NCI-H748 (cell line): ENCODE data around the gene CYP26B1.
A peak's percentile ranks its signal among the peaks of the same experiment; 100 is the strongest.

Experiments
- DNase-seq: peaks from one replicate; lab custom pipeline; 2025; ENCODE audit not compliant: unreplicated experiment; lab: John Stamatoyannopoulos, UW

The CYP26B1 gene

GRCh38 chr2:72142570-72143440, 4.9 kb downstream of the CYP26B1 start:
- DNase-seq = no peak

DNA sequence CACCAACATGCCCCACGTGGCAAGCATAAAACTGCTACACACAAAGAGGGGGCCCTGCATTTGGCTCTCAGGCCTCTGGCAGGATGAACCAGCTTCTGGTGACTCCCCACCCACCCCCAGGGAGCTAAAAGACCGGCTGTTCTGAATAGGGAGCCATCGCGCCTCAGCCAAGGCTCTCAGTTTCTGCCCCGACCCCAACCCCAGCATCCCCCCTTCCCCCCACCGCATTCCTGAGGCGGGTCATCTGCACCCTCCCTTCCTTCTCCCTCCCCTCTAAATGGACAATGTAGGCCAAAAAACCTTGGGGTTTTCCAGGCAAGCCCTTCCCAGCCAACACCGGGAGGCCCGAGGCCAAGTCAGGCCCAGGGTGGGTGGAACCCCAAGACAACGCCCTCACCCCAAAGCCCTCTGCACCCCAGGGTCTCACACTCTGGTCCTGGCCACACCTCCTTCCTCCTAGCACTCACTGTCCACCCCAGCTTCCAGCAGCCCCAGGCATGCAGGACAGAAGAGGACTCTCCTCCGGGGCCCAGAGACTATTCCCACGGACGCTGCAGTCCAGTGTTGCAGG, 5.7 kb downstream of the CYP26B1 start:
- DNase-seq = no peak

- no peak for DNase-seq
Observed at GRCh38 chr2:72141032-72141645, 6.5 kb downstream of the CYP26B1 start.

DNA sequence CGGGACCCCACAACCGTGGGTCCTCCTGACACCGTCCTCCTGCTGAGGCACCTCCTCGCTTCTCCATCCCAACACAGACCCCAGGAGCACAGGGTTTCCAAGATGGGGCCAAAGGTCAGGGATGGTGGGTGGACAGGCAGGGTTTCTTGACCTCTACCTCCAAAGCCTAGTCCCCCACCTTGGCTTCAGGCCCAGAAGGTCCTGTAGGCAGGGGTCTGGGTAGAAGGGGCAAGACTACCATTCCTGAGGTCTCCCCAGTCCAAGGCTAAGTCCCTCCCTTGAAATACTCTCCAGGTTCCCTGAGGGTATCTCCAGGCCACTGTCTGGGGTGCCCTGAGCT, 7.1 kb downstream of the CYP26B1 start:
- DNase-seq = no peak

DNA sequence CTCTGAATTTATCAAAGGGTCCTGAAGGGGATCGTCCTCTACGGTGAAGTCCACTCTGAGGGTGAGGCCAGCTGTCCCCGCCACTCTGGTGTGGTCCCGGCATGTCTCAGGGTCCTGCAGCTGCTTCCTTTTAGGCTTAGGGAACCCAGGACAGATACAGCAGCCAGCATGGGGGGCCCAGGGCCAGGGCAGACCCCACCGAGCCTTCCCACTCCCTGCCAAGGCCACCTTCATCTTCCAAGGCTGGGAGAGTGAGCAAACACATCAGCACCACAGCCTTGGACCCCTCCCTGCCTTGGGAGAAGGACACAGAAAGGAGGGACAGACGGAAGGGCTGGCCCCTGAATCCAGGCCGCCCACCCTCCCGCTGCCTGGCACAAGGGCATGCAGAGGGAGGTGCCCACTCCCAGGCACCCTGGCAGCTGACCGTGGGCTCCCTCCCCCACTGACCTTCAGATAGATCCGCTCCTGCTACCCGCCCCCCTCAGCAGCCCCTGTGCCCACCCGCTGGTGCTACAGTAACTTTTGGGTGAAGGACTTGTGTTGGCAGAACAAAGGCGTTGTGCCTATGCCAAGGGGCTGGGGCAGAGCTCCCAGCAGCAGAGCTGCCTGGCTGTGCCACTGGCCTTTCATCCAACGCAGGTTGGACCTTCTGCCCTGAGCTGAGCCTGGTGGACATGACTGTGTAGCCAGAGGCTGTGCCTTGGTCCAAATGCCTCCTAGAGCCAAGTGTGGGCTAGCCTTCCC, 7.6 kb downstream of the CYP26B1 start:
- no peak for DNase-seq

DNA sequence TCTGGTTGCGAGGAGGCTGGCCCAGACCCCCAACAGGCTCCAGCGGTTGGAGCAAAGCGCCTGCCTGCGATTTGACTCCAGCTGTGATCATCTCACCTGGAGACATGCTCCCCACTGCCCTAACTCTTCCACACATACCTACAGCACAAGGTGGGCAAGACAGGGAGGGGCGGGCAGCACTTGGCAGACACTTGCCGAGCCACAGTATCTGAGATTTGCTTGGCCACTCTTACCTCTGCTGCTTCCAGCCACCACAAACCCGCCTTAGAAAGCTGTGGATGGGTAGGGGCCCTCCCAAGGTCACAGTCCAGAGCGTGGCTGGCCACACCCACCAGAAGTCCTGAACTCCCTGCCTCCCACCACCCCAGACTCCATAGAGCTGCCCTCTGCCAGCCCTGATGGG, 8.2 kb downstream of the CYP26B1 start:
- DNase-seq = no peak

GRCh38 chr2:72138921-72139381, 8.7 kb downstream of the CYP26B1 start:
- DNase-seq = no peak

DNA sequence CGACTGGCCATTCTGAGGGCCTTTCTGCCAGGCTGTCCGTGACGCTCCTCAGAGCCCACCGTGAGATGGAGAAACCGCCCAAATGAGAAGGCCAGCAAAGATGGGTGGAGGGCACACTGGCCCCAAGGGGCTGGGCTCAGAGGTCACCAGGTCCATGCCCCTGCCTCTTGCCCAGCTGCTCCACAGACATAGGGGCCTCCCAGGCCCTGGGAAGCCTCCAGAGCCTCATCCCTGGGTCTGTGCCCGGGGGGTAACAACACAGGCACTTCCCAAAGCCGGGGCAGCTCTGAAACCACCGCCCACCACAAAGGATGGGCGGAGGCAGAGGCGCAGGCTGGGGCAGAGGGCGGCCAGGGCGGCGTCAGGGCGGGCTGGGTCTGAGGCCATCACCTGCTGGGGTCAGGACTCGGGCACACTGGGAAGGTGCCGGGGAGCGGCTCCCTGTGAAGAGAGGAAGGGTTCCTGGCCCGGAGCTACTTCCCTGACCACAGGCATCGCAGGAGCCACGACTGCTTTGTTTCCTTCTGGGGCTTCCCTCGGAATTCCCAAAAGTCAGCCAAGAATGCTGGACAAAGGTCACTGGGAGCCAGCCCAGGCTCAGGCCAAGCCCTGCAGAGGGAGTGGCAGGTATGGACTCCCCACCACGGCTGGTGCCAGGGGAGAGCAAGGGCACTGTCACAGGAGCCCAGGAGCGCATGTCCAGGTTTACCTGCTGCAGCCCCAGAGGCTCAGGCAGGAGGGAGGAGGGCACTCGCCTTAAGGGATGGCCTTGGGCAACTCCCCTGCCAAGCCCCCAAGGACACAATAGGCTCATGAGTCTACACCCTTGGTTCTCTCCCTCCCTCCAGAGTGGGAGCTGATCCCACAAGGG, 9.4 kb downstream of the CYP26B1 start:
- DNase-seq = no peak

DNA sequence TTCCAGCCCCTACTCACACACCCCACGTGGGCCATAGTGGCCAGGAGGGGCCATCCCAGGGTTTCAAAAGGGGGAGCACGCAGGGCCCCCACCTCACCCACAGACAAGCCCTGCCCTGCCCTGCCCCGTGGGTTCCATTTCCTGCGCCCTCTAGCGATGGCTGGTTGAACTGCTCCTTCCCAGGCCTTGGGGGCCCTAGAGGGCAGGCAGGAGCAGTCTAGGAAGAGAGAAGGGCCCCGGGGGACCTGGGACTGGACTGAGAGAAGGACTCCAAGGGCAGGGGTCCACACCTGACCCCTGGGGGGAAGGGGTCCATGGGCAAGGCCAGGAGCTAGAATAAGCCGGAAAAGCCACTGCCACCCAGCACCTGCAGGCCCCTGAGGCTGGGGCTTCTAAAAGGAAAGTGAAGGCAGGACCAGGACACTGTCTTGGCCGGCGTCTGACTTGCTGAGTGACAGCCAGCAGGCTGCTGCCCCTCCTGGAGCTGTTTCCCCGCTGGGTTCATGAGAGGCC, 10.1 kb downstream of the CYP26B1 start:
- peak; percentile 23 for DNase-seq

DNA sequence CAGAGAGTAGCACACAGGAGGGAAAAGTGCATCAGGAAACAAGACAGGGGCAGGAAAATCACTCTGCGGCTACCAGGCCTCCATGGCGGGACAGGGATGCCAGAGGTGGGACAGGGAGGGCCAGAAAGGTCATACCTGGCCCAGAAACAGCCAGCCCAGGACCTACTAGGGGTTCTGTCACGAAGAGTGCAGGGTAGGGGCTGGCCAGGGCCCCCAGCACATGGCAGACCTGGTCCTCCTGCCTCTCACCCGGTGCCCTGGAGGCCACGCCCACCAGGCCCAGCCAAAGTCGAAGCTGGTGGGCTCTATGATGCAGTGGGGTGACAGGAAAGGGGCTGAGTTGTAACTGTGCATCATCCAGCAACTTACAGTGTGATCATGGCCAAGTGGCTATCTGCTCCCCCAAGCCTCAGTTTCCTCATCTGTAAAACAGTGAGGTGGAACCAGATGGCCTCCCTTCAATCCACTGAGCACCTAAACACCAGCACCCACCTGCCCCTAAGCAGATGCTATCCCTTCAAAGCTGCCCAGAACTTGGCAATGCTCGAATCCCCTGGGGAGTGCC, 10.6 kb downstream of the CYP26B1 start:
- no peak for DNase-seq

DNA sequence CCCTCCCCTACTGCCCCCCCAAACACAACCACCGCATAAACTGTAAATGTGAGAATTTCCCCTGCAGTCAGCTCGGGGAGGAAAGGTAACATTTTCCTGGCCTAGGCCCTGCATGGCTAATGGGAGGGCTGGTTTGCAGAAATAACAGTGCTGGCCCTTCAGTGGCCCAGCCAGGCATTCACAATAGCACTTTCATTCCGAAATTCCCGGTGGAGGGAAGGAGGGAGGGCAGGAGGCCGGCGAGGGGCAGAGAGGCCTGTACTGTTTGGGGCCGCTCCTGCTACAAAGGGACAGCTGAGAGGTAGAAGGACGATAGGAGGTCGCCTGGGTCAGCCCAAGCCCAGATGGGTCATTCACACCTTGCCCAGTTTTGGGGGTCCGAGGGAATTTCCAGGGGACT, 11.3 kb downstream of the CYP26B1 start:
- DNase-seq = no peak

DNA sequence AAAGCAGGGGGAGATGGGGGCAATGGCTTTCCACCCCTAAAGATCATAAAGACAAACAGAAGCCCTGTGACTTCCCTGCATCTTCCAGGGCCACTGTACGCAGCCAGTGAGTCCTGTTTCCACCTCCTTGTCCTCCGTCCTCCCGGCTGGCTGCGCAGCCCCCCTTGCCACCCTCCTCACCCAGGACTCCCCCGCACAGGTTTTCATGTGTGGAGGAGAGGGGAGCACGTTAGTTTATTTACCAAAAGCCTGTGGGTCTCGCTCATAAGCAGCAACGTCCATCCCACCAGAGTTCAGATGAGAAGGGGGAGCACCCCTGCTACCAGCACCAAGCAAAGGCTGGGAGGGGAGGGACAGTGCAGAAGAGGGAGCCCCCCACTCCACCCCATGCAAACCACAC, 11.7 kb downstream of the CYP26B1 start:
- no peak for DNase-seq

- DNase-seq = no peak
Observed at GRCh38 chr2:72134997-72135800, 12.5 kb downstream of the CYP26B1 start.

- no peak for DNase-seq
Observed at GRCh38 chr2:72134408-72134996, 13.2 kb downstream of the CYP26B1 start.

- DNase-seq = no peak
Observed at GRCh38 chr2:72133721-72134407, 13.8 kb downstream of the CYP26B1 start.

DNA sequence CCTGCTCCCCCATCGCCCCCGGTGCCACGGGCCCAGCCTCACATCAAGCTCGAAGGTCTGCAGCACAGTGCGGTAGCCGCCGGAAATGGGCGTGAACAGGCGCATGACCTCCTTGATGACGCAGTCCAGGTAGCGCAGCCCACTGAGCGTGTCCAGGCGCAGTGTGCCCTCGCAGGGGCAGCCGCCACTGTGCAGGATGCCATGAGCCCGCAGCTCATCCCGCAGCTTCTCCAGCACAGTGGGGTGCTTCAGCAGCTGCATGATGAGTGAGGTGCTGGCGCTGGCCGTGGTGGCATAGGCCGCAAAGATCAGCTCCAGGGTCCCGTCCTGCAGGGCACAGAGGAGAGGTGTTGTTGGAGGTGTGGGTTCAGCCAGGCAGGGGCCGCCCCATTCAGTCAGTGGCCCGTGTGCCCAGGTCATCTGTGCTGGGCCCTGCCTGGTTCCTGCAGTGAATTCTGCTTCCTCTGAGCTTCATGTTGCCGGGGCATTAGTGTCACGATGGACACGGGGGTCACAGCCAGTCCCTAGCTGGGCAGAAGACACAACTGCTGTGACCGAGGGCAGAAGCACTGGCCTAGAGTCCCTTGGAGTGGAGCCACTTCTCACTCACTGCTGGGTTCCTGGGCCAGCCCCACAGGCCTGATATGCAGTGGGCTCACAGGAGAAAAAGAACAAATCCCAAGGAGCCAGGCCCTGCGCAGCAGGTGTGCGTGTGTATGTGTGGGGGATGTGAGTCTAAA, 14.5 kb downstream of the CYP26B1 start:
- no peak for DNase-seq
